Measurements from ENCODE around the gene NFKB1.

Gene NFKB1

DNA sequence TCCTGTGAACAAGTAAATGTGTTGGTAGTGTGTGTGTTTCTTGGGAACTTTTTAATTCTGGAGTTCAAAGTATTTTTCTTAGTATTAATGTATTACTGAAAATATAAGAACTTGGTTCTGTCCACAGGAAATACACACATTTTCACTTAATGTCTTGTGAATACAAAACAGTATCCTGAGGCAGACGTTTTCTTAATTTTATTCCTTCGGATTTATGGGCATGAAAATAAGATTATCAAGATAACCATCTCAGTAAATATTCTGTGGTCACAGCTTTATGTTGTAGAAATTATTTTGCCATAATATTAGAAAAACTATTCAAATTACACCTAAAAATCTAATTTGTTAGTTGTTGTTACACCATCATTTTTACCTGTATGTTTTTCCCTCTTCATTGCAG is 29.8 kb downstream of the NFKB1 start:
- CTCF ChIA-PET, result no interaction called here
- no peak overlapping the region for H3K4me3 ChIP-seq (ENCODE audit: low read depth, low read length)
- POLR2A ChIA-PET, result no interaction called here
- TF ChIP-seq, protein P1, sequence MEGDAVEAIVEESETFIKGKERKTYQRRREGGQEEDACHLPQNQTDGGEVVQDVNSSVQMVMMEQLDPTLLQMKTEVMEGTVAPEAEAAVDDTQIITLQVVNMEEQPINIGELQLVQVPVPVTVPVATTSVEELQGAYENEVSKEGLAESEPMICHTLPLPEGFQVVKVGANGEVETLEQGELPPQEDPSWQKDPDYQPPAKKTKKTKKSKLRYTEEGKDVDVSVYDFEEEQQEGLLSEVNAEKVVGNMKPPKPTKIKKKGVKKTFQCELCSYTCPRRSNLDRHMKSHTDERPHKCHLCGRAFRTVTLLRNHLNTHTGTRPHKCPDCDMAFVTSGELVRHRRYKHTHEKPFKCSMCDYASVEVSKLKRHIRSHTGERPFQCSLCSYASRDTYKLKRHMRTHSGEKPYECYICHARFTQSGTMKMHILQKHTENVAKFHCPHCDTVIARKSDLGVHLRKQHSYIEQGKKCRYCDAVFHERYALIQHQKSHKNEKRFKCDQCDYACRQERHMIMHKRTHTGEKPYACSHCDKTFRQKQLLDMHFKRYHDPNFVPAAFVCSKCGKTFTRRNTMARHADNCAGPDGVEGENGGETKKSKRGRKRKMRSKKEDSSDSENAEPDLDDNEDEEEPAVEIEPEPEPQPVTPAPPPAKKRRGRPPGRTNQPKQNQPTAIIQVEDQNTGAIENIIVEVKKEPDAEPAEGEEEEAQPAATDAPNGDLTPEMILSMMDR (IDR thresholded peaks at IDR 0.05; ENCODE audit: insufficient read depth, low read length, missing control alignments), result no peak
- DNase-seq (ENCODE audit: low read depth, low spot score), result no peak

DNA sequence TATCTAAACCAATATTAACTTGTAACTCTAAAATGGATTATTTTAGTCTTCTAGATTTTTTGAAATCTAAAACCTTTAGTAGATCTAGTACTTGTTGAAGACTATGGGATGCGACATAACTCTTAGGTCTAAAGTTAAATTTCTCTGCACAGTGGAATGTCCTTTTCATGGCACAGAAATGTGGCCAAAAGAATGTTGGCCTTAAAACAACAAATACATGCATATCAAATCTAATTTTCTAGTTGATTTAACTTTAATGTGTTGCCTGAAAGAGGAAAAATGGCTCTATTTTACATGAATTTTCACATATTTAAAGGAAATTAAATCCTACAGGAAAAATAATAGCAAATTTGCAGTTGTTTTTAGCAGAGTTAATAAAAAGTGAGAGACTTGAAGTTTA is 30.3 kb downstream of the NFKB1 start:
- no peak overlapping the region for H3K4me3 ChIP-seq (ENCODE audit: low read depth, low read length)
- CTCF ChIA-PET, result no interaction called here
- no peak for DNase-seq (ENCODE audit: low read depth, low spot score)
- POLR2A ChIA-PET, result no interaction called here
- TF ChIP-seq, protein P1 (IDR thresholded peaks at IDR 0.05; ENCODE audit: insufficient read depth, low read length, missing control alignments), result no peak

DNA sequence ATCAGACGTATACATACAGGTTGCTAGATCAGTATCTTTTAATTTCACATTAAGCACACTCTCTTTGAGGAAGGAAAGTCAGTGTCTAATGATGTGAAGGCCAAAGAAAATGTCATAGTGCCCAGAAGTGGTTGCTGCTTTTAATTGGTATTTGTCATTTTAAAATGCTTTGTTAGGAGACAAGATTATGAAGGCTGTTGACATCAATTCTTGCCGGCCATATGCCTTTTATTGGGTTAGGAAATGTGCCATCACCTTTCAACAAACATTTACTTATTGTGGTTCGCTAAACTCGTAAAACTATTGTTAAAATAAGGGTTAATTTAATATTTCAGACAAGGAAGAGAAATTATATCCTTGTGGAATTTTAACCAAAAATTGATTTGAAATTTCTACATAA is 32.2 kb downstream of the NFKB1 start:
- TF ChIP-seq, protein P1 (IDR thresholded peaks at IDR 0.05; ENCODE audit: insufficient read depth, low read length, missing control alignments), result no peak
- no peak for DNase-seq (ENCODE audit: low read depth, low spot score)
- ChIA-PET CTCF (no interaction called here), POLR2A (no interaction called here)
- no peak overlapping the region for H3K4me3 ChIP-seq (ENCODE audit: low read depth, low read length)

DNA sequence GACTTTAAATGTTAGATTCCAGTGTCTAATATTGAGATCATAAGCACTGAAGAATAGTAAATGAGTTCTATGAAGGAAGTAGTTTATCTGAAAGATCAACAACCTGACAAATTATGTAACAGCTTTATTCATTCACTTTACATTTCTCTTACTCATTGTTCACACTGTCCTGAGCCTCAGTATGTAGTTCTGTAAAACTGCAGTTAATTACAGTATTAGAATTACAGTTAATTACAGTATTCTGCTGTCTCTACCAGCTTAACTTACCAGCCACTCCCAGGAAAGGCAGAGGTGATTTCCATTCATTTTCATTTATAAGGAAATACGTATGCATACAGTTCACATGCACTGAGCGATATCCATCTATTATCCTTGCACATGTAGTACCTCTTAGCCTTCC is 32.7 kb downstream of the NFKB1 start:
- no peak for DNase-seq (ENCODE audit: low read depth, low spot score)
- TF ChIP-seq, protein P1 (IDR thresholded peaks at IDR 0.05; ENCODE audit: insufficient read depth, low read length, missing control alignments), result no peak
- ChIA-PET CTCF (no interaction called here), POLR2A (no interaction called here)
- H3K4me3 ChIP-seq (ENCODE audit: low read depth, low read length), result no peak overlapping the region

DNA sequence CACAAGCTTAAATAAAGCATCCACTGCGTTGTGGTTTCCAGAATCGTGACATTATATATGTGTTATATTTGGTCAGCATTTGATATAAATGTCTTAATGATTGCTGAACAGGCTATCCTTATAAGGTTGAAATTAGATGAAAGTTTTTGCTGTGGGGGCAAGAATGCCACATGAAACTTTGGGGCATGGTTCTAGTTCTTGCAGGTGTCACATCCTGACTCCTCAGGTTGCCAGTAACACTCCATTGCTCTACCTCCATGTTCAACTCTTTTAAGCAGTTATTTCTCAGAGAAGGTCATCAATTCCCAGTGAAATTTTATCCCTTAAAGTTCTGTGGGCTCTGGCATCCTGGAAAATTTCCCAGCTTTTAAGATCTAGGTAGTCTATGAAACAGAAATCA is 33.7 kb downstream of the NFKB1 start:
- DNase-seq (ENCODE audit: low read depth, low spot score), result no peak
- CTCF ChIA-PET, result no interaction called here
- POLR2A ChIA-PET, result no interaction called here
- no peak overlapping the region for H3K4me3 ChIP-seq (ENCODE audit: low read depth, low read length)
- TF ChIP-seq, protein P1 (IDR thresholded peaks at IDR 0.05; ENCODE audit: insufficient read depth, low read length, missing control alignments), result no peak

DNA sequence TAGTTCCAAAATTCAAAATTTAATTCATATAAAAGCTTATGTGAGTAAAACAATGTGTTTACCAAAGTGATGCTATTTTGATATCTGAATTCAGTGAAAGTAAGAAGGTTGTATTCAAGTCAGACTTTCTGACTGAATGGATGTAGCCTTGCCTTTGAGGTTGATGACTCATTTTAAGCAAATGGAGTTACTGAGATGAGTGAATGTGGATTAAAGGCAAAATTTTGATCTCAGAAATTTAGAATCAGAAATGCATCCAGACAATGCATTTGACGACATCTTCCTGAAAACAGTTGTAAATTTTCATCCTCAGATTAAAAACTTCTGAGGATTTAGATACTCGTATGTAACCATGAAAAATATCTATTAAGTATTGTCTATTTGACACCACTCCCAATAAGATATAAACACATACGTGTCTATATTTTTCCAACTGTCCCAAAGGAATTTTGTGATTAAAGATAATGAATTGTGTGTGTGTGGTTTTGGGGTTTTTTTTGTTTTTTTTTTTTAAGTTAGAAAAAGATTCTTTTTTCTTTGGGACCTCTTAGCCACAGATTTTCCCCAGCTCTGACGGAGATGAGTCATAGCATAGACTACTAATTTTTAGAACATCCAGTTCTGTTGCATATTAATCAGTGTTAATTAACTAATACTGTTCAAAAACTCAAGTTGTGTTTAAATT is 34.4 kb downstream of the NFKB1 start:
- CTCF ChIA-PET, result interaction anchor here (1.4 kb wide), 1 partner anchor 11 kb away, joined by 4 read pairs; no protein-coding TSS in a partner anchor
- no peak overlapping the region for H3K4me3 ChIP-seq (ENCODE audit: low read depth, low read length)
- POLR2A ChIA-PET, result interaction anchor here (1.0 kb wide), 1 partner anchor 35 kb away, joined by 3 read pairs; the partner anchor contains the start of gene NFKB1
- DNase-seq (ENCODE audit: low read depth, low spot score), result no peak
- TF ChIP-seq, protein P1 (IDR thresholded peaks at IDR 0.05; ENCODE audit: insufficient read depth, low read length, missing control alignments), result no peak

Data from AG04449 (cell line).